M059J (cell line): ENCODE measurements around the gene INS. TPM values are rescaled to one million over a fixed set of nuclear protein-coding genes. Genes with fewer than 3 reads are reported as not detected.
A peak's percentile ranks its signal among the peaks of the same experiment; 100 is the strongest.
"Not testable (repeated sequence)": the region's sequence is repeated elsewhere in the genome, so short reads cannot be mapped to it uniquely, and the experiment has no call there.

Source experiments
- DNase-seq: peaks from one replicate; pipeline ENCODE4 v3.0.0-alpha.2; 2012; ENCODE audit warnings: low read depth
- total RNA-seq: library from RNA; depleted of rRNA; stranded (reverse); fragments of >200 nt; shearing (Covaris generic); gene quantifications from 2 replicates; pipeline ENCODE4 v1.2.3, GENCODE V29; 2014

The INS gene
- total RNA-seq, 1 experiment from 2014 or later: not detected

GRCh38 chr11:2132874-2133240, 28.2 kb downstream of the INS start:
- DNase-seq: no peak

- DNase-seq: no peak
These were observed 28.8 kb downstream of the INS start for GRCh38 chr11:2132246-2132645.

GRCh38 chr11:2131371-2132236, 29.4 kb downstream of the INS start:
- no peak for DNase-seq

GRCh38 chr11:2130881-2131352, 30.1 kb downstream of the INS start:
- no peak for DNase-seq

- DNase-seq: no peak
These were observed 31.2 kb downstream of the INS start for GRCh38 chr11:2129699-2130366.

- DNase-seq: no peak
These were observed 31.7 kb downstream of the INS start for GRCh38 chr11:2129308-2129698.

- no peak for DNase-seq
These were observed 32.3 kb downstream of the INS start for GRCh38 chr11:2128511-2129307.

- no peak for DNase-seq
These were observed 32.9 kb downstream of the INS start for GRCh38 chr11:2128130-2128510.

- no peak for DNase-seq
These were observed 33.4 kb downstream of the INS start for GRCh38 chr11:2127482-2128129.

GRCh38 chr11:2126520-2127085, 34.4 kb downstream of the INS start:
- no peak for DNase-seq

- DNase-seq: not testable (repeated sequence)
These were observed 36.1 kb downstream of the INS start for GRCh38 chr11:2124736-2125484.

- no peak for DNase-seq
These were observed 37.4 kb downstream of the INS start for GRCh38 chr11:2123628-2123960.

- no peak for DNase-seq
These were observed 37.9 kb downstream of the INS start for GRCh38 chr11:2122907-2123627.

- peak; percentile 58 for DNase-seq
These were observed 38.6 kb downstream of the INS start for GRCh38 chr11:2122222-2122906.

- DNase-seq: no peak
These were observed 39.5 kb downstream of the INS start for GRCh38 chr11:2121227-2122130.

GRCh38 chr11:2120359-2121100, 40.5 kb downstream of the INS start:
- no peak for DNase-seq

GRCh38 chr11:2118677-2119076, 42.3 kb downstream of the INS start:
- DNase-seq: no peak

- no peak for DNase-seq
These were observed 44.3 kb downstream of the INS start for GRCh38 chr11:2116680-2117079.
